ENCODE measurements around the gene TMPRSS3. TPM values are rescaled to one million over a fixed set of nuclear protein-coding genes. Genes with fewer than 3 reads are reported as not detected.

TMPRSS3 gene
- total RNA-seq, 1 experiment from 2014 or later, result not detected

- intact Hi-C loops (cut with micrococcal nuclease; ENCODE audit: unreplicated experiment), result no loop called here
- CTCF ChIA-PET, result no interaction called here
- DNase-seq (ENCODE audit: low spot score), result no peak
- no TSS peak for BruUV-seq (replicated peaks)
- no peak overlapping the region for H3K27ac ChIP-seq (ENCODE audit: low read depth, low read length, poor library complexity, severe bottlenecking)
- H3K4me3 ChIP-seq (ENCODE audit: low read depth, low read length, poor library complexity, severe bottlenecking), result no peak overlapping the region
- peaks cover 5% of the 10 kb centered on the region for H3K27me3 ChIP-seq (replicated peaks; ENCODE audit: insufficient read depth, low read depth, low read length, poor library complexity)
- TF ChIP-seq CTCF (conservative IDR thresholded peaks at IDR 0.05; ENCODE audit: low read depth, low read length) (no peak), EZH2 (IDR thresholded peaks at IDR 0.05; ENCODE audit: borderline replicate concordance, low read depth, low read length, poor library complexity, severe bottlenecking) (no peak)
- no peaks in the 10 kb centered on the region for H3K4me1 ChIP-seq (ENCODE audit: insufficient read depth, low read length, poor library complexity, severe bottlenecking)
- H3K36me3 ChIP-seq (ENCODE audit: insufficient read depth, low read length, poor library complexity, severe bottlenecking), result no peaks in the 10 kb centered on the region
- POLR2A ChIA-PET (ENCODE audit: low non-redundant PET), result no interaction called here
- no peaks in the 10 kb centered on the region for H3K9me3 ChIP-seq (ENCODE audit: low read depth, low read length, poor library complexity, severe bottlenecking)
Observed at GRCh38 chr21:42324896-42325295, 71.0 kb downstream of the TMPRSS3 start.

Other genes starting within 250 kb of the TMPRSS3 start
- gene ABCG1, start 176.9 kb downstream of the TMPRSS3 start, total RNA-seq (2021), result 3.4 and 6.2 TPM in 2 replicates
- gene TFF3, start 80.6 kb downstream of the TMPRSS3 start, total RNA-seq (2021), result not detected in 2 replicates
- not detected in 2 replicates for gene TFF2, start 45.1 kb downstream of the TMPRSS3 start, total RNA-seq (2021)
- gene TFF1, start 29.5 kb downstream of the TMPRSS3 start, total RNA-seq (2021), result not detected in 2 replicates
- not detected in 2 replicates for gene UBASH3A, start 7.8 kb upstream of the TMPRSS3 start, total RNA-seq (2021)
- gene RSPH1, start 100.2 kb upstream of the TMPRSS3 start, total RNA-seq (2021), result 0.45 and 1.0 TPM in 2 replicates
- gene SLC37A1, start 117.8 kb upstream of the TMPRSS3 start, total RNA-seq (2021), result 11.2 and 11.9 TPM in 2 replicates